Brain microvascular endothelial cell (primary cell): ENCODE data around the gene SLC29A3.

ENCODE experiments used
- DNase-seq: peaks from one replicate; pipeline ENCODE4 v3.0.0-alpha.2; 2020
- H3K27ac ChIP-seq: fragments of 250-450 bp; sonication (Bioruptor Pico); 2 replicates; pipeline ENCODE4 v1.5.1; 2020; ENCODE audit warnings: mild to moderate bottlenecking, moderate library complexity
- H3K27me3 ChIP-seq: fragments of 250-450 bp; sonication (Bioruptor Pico); replicated peaks from 2 replicates; pipeline ENCODE4 v1.5.1; 2020; ENCODE audit warnings: mild to moderate bottlenecking
- H3K36me3 ChIP-seq: fragments of 250-450 bp; sonication (Bioruptor Pico); replicated peaks from 2 replicates; pipeline ENCODE4 v1.5.1; 2020; ENCODE audit warnings: mild to moderate bottlenecking
- H3K4me3 ChIP-seq: 2 replicates; pipeline ENCODE4 v1.5.1; 2011; ENCODE audit warnings: low read depth, mild to moderate bottlenecking, control low read depth, low read length, moderate library complexity
- in situ Hi-C: cut with HindIII; loops from 2 replicates; pipeline ENCODE4 v1.10.0; 2017; ENCODE audit warnings: low sequenced_read_pairs, low pct_ligation_motif_present
- TF ChIP-seq, protein P1 (sequence below): IDR thresholded peaks from 2 replicates; pipeline ENCODE4 v1.5.1; 2011; ENCODE audit warnings: low read depth, mild to moderate bottlenecking, moderate library complexity, low read length, control low read depth, inconsistent platforms; ENCODE audit errors: missing control alignments

SLC29A3 gene

DNA sequence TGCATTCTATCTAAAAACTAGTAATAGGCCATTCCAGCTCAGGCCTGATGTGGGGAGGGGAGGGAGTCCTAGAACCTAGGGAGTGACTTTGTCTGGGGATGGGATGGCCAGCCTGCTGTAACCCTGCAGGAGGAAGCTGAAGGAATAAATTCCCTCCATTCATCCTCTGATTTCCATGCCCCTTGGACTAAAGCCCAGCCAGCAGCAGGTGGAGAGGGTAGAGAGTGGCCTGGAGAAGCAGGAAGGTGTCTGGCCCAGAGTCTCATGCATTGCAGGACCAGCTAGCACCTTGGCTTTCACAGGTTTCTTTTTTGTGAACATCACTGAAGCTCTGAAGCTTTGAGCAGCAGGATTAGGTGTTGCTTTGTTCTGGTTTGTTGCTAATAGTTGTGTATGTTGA is 44.9 kb downstream of the SLC29A3 start:
- TF ChIP-seq, protein P1, sequence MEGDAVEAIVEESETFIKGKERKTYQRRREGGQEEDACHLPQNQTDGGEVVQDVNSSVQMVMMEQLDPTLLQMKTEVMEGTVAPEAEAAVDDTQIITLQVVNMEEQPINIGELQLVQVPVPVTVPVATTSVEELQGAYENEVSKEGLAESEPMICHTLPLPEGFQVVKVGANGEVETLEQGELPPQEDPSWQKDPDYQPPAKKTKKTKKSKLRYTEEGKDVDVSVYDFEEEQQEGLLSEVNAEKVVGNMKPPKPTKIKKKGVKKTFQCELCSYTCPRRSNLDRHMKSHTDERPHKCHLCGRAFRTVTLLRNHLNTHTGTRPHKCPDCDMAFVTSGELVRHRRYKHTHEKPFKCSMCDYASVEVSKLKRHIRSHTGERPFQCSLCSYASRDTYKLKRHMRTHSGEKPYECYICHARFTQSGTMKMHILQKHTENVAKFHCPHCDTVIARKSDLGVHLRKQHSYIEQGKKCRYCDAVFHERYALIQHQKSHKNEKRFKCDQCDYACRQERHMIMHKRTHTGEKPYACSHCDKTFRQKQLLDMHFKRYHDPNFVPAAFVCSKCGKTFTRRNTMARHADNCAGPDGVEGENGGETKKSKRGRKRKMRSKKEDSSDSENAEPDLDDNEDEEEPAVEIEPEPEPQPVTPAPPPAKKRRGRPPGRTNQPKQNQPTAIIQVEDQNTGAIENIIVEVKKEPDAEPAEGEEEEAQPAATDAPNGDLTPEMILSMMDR = no peak
- Histone ChIP-seq H3K36me3 (no peaks in the 10 kb centered on the region), H3K27me3 (no peaks in the 10 kb centered on the region), H3K27ac (no peak overlapping the region), H3K4me3 (no peak overlapping the region)
- DNase-seq = no peak
- in situ Hi-C loops = no loop called here

DNA sequence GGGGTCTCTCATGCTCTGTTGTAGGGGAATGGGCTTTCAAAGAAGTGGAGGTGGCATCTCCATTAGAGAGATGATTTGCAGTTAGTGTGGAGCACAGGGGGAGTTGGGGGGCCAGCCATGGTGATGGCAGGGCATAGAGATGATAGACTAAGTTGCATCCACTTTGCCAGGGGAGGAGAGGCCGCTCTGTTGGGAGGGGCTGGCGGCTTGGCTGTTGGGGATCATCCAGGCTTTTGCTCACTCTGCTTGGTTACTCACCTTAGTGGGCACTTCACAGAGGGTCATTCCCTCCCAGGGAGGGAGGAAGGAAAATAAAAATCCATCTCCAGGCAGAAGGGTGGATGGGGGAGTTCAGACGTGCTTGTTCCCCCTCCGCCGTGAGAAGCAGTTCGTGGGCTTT is 46.3 kb downstream of the SLC29A3 start:
- no peaks in the 10 kb centered on the region for H3K36me3 ChIP-seq
- H3K27me3 ChIP-seq = no peaks in the 10 kb centered on the region
- TF ChIP-seq, protein P1 = no peak
- no peak for DNase-seq
- H3K4me3 ChIP-seq = no peak overlapping the region
- no peak overlapping the region for H3K27ac ChIP-seq
- in situ Hi-C loops = no loop called here

DNA sequence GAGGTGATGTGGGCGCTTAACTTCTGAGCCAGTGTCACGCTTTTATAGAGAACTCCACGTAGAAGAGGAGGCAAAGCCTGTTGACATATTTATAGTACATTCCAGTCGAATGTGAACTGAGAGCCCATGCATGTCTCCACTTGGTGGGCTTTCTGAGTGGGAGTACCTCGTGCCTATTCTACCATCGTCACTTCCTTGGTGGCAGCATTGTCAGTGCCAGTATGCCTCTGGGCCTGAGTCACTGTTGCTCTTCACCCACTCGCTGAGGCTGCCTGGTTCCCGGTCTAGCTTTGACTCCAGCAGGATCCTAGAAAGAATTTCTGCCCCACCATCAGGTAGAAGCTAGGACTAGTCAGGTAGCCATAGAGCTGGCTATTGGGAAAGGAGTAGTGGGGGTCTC is 47.6 kb downstream of the SLC29A3 start:
- in situ Hi-C loops = no loop called here
- H3K36me3 ChIP-seq = no peaks in the 10 kb centered on the region
- H3K4me3 ChIP-seq = no peak overlapping the region
- DNase-seq = no peak
- H3K27ac ChIP-seq = no peak overlapping the region
- H3K27me3 ChIP-seq = peaks cover 3% of the 10 kb centered on the region
- TF ChIP-seq, protein P1 = no peak

DNA sequence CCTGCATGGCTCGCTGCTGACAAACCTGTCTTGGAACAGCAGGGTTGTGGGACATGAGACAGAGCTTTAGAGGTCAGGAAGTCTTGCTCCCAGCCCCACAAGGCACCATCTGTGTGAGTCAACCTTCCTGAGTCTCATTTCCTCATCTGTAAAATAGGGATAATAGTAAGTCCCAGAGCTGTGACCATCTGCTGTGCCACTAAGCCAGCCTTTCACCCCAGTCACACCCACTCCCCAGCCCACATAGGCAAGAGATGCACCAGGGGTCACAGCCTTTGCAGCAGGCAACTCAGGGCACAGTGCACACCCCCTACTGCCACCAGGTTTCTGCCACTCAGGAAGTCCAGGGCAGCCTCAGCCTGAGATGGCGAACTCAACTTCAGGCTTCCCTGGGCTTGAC is 48.2 kb downstream of the SLC29A3 start:
- DNase-seq = no peak

DNA sequence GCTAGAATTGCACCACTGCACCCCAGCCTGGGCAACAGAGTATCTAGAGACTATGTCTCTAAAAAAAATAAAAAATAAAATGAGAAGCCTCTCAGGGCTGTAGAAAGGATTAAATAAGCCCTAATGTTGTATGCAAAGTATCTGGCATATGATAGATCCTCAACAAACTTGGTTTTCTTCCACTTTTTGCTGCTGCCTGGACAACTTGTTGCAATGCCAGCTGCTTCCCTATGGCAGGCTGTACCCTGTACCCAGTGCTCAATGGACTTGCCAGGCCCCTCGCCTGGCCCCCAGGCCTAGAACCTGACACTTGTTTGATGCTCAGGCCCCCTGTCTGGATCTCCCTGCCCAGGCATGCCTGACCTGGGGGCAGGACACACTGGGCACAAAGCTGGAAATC is 49.1 kb downstream of the SLC29A3 start:
- Histone ChIP-seq H3K4me3 (no peak overlapping the region), H3K27ac (no peak overlapping the region), H3K36me3 (no peaks in the 10 kb centered on the region), H3K27me3 (peaks cover 5% of the 10 kb centered on the region)
- no peak for DNase-seq
- TF ChIP-seq, protein P1 = no peak
- in situ Hi-C loops = no loop called here

More for the DNA sequence above, 48.2 kb downstream of the SLC29A3 start:
- H3K27me3 ChIP-seq = peaks cover 3% of the 10 kb centered on the region
- in situ Hi-C loops = no loop called here
- no peak overlapping the region for H3K27ac ChIP-seq
- H3K36me3 ChIP-seq = no peaks in the 10 kb centered on the region
- no peak overlapping the region for H3K4me3 ChIP-seq
- TF ChIP-seq, protein P1 = no peak

DNA sequence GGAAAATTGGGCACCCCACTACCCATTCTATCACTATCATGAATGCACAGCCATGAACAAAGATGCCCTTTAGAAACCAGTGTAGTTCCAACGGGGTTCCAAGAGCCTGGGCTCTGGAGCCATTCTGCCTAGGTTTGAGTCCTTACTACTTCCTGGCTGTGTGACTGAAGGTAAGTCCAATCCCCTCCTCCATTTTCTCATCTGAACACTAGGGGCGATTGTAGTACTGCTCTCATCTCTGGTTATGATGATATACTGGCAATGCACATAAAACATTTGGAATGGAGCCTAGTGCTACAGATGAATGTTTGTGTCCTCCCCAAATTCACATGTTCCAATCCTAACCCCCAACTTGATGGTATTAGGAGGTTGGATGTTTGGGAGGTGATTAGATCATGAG is 49.6 kb downstream of the SLC29A3 start:
- Histone ChIP-seq H3K27me3 (peaks cover 6% of the 10 kb centered on the region), H3K36me3 (no peaks in the 10 kb centered on the region), H3K4me3 (no peak overlapping the region), H3K27ac (no peak overlapping the region)
- DNase-seq = no peak
- TF ChIP-seq, protein P1 = peak; percentile 26
- in situ Hi-C loops = no loop called here
